ENCODE data around the gene DOHH. TPM values are rescaled to one million over a fixed set of nuclear protein-coding genes. Genes with fewer than 3 reads are reported as not detected.

Gene DOHH
- total and polyA plus RNA-seq, 9 of the 15 experiments (the other 6 are each of a cell fraction or from before 2014, with no cell fraction given) = 0.14 to 47.2 (median 5.1) TPM

DNA sequence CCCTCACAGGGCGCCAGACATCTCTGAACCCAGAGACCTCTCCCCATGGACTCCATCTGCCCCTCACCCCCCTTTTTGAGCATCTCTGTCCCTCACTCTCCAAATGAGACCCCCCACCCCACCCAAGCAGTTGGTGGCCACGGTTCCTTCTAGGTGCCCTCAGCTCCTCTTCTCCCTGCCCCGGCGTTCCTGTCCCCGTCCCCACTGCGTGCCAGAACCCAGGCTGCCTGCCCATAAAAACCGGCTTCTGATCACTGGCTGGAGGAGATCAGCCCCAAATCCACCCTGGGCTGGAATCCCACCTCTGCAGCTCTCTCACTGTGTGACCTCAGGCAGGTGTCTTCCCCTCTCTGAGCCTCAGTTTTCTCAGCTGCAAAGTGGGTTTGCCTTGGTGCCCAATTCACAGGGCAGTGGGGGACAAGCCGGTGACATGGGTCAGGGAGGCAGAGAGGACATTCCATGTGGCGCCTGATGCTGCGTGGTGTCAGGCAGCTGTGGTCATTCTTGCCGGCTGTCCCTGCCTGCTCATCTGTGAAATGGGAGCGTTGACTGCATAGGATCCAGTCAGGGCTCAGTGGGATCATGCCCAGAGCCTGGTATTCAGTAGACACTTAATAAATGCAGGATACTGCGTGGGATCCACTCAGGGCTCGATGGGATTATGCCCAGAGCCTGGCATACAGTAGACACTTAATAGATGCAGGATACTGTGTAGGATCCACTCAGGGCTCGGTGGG is 45.6 kb downstream of the DOHH start (continued):
- TF ChIP-seq ETV6 (IDR thresholded peaks at IDR 0.05; ENCODE audit: borderline replicate concordance in 1 of 2, low read depth in 2 of 2, low read length in 1 of 2) (no peak), ETV6 (CRISPR knock-in tag; IDR thresholded peaks at IDR 0.05; ENCODE audit: borderline replicate concordance) (no peak), U2AF1 (optimal IDR thresholded peaks at IDR 0.05; ENCODE audit: low read depth, low read length) (no peak), ZNF212 (CRISPR knock-in tag; IDR thresholded peaks at IDR 0.05) (no peak), TSC22D4 (tag; IDR thresholded peaks at IDR 0.05) (no peak), NFIC (IDR thresholded peaks at IDR 0.05) (no peak), KAT8 (IDR thresholded peaks at IDR 0.05; ENCODE audit: low read depth) (no peak), ZNF76 (CRISPR knock-in tag; IDR thresholded peaks at IDR 0.05; ENCODE audit: borderline replicate concordance) (no peak), RBM14 (IDR thresholded peaks at IDR 0.05; ENCODE audit: borderline replicate concordance, insufficient read depth, low read depth, low read length) (no peak), MECOM (CRISPR knock-in tag; IDR thresholded peaks at IDR 0.05) (no peak), CHD4 (IDR thresholded peaks at IDR 0.05; ENCODE audit: insufficient read depth, insufficient replicate concordance, low read depth, low read length, poor library complexity, severe bottlenecking) (peak; percentile 32), DMBX1 (CRISPR knock-in tag; IDR thresholded peaks at IDR 0.05; ENCODE audit: borderline replicate concordance) (no peak), POLR3A (IDR thresholded peaks at IDR 0.05; ENCODE audit: borderline replicate concordance, extremely low read depth, insufficient read depth, insufficient read length) (no peak), GATAD2A (IDR thresholded peaks at IDR 0.05) (no peak)
- TF ChIP-seq, protein P1, sequence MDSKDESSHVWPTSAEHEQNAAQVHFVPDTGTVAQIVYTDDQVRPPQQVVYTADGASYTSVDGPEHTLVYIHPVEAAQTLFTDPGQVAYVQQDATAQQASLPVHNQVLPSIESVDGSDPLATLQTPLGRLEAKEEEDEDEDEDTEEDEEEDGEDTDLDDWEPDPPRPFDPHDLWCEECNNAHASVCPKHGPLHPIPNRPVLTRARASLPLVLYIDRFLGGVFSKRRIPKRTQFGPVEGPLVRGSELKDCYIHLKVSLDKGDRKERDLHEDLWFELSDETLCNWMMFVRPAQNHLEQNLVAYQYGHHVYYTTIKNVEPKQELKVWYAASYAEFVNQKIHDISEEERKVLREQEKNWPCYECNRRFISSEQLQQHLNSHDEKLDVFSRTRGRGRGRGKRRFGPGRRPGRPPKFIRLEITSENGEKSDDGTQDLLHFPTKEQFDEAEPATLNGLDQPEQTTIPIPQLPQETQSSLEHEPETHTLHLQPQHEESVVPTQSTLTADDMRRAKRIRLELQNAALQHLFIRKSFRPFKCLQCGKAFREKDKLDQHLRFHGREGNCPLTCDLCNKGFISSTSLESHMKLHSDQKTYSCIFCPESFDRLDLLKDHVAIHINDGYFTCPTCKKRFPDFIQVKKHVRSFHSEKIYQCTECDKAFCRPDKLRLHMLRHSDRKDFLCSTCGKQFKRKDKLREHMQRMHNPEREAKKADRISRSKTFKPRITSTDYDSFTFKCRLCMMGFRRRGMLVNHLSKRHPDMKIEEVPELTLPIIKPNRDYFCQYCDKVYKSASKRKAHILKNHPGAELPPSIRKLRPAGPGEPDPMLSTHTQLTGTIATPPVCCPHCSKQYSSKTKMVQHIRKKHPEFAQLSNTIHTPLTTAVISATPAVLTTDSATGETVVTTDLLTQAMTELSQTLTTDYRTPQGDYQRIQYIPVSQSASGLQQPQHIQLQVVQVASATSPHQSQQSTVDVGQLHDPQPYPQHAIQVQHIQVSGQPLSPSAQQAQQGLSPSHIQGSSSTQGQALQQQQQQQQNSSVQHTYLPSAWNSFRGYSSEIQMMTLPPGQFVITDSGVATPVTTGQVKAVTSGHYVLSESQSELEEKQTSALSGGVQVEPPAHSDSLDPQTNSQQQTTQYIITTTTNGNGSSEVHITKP (IDR thresholded peaks at IDR 0.05; ENCODE audit: partially characterized antibody) = no peak
- TF ChIP-seq, protein P2, sequence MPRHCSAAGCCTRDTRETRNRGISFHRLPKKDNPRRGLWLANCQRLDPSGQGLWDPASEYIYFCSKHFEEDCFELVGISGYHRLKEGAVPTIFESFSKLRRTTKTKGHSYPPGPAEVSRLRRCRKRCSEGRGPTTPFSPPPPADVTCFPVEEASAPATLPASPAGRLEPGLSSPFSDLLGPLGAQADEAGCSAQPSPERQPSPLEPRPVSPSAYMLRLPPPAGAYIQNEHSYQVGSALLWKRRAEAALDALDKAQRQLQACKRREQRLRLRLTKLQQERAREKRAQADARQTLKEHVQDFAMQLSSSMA (CRISPR knock-in tag; IDR thresholded peaks at IDR 0.05) = no peak
- TF ChIP-seq, protein P3, sequence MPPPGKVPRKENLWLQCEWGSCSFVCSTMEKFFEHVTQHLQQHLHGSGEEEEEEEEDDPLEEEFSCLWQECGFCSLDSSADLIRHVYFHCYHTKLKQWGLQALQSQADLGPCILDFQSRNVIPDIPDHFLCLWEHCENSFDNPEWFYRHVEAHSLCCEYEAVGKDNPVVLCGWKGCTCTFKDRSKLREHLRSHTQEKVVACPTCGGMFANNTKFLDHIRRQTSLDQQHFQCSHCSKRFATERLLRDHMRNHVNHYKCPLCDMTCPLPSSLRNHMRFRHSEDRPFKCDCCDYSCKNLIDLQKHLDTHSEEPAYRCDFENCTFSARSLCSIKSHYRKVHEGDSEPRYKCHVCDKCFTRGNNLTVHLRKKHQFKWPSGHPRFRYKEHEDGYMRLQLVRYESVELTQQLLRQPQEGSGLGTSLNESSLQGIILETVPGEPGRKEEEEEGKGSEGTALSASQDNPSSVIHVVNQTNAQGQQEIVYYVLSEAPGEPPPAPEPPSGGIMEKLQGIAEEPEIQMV (tag; conservative IDR thresholded peaks at IDR 0.05; ENCODE audit: low read depth) = no peak
- TF ChIP-seq, protein P4, sequence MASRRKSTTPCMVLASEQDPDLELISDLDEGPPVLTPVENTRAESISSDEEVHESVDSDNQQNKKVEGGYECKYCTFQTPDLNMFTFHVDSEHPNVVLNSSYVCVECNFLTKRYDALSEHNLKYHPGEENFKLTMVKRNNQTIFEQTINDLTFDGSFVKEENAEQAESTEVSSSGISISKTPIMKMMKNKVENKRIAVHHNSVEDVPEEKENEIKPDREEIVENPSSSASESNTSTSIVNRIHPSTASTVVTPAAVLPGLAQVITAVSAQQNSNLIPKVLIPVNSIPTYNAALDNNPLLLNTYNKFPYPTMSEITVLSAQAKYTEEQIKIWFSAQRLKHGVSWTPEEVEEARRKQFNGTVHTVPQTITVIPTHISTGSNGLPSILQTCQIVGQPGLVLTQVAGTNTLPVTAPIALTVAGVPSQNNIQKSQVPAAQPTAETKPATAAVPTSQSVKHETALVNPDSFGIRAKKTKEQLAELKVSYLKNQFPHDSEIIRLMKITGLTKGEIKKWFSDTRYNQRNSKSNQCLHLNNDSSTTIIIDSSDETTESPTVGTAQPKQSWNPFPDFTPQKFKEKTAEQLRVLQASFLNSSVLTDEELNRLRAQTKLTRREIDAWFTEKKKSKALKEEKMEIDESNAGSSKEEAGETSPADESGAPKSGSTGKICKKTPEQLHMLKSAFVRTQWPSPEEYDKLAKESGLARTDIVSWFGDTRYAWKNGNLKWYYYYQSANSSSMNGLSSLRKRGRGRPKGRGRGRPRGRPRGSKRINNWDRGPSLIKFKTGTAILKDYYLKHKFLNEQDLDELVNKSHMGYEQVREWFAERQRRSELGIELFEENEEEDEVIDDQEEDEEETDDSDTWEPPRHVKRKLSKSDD (conservative IDR thresholded peaks at IDR 0.05; ENCODE audit: low read length) = no peak
